ENCODE data around the gene BUD23.

The BUD23 gene

DNA sequence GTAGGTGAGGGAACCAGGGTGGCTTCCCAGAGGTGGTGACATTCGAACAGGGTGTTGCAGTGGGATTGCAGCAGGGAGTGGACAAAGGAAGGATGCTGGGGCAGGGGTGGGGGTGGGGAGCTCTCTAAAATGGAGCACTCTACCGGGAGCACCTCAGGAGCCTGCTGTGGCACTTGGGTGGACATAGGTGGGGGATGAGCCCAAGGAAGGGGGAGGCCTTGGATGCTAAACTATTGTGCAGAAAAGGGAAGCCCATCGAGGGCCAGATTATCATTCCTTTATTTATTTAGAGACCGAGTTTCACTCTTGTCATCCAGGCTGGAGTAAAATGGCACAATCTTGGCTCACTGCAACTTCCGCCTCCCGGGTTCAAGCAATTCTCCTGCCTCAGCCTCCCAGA is 39.4 kb downstream of the BUD23 start:
- DNase-seq (ENCODE audit: low read depth, low spot score): no peak
- ChIA-PET POLR2A (no interaction called here), CTCF (interaction anchor here (1.5 to 8.6 kb wide), 4 partner anchors 55 to 116 kb away, joined by 3 to 219 read pairs (median 4); partner anchors contain the start of gene VPS37D)
- TF ChIP-seq, protein P1, sequence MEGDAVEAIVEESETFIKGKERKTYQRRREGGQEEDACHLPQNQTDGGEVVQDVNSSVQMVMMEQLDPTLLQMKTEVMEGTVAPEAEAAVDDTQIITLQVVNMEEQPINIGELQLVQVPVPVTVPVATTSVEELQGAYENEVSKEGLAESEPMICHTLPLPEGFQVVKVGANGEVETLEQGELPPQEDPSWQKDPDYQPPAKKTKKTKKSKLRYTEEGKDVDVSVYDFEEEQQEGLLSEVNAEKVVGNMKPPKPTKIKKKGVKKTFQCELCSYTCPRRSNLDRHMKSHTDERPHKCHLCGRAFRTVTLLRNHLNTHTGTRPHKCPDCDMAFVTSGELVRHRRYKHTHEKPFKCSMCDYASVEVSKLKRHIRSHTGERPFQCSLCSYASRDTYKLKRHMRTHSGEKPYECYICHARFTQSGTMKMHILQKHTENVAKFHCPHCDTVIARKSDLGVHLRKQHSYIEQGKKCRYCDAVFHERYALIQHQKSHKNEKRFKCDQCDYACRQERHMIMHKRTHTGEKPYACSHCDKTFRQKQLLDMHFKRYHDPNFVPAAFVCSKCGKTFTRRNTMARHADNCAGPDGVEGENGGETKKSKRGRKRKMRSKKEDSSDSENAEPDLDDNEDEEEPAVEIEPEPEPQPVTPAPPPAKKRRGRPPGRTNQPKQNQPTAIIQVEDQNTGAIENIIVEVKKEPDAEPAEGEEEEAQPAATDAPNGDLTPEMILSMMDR (IDR thresholded peaks at IDR 0.05; ENCODE audit: insufficient read depth, low read length, missing control alignments): no peak
- H3K4me3 ChIP-seq (ENCODE audit: low read depth, low read length): no peak overlapping the region

DNA sequence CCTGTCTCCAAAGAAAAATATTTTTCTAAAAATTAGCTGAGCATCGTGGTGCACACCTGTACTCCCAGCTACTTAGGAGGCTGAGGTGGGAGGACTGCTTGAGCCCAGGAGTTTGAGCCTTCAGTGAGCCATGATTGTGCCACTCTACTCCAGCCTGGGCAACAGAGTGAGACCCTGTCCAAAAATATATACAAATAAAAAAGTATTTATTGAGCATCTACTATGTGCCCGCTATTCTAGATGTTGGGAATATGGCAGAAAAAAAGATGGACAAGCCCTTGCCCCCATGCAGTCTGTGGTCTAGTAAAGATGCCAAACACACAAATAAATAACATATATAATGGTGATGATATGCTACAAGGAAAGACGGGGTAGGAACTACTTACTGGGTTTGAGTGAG is 40.4 kb downstream of the BUD23 start:
- no peak overlapping the region for H3K4me3 ChIP-seq (ENCODE audit: low read depth, low read length)
- CTCF ChIA-PET: interaction anchor here (0.6 to 8.6 kb wide), 8 partner anchors 15 to 117 kb away, joined by 3 to 219 read pairs (median 8); partner anchors contain the start of gene VPS37D
- TF ChIP-seq, protein P1 (IDR thresholded peaks at IDR 0.05; ENCODE audit: insufficient read depth, low read length, missing control alignments): no peak
- DNase-seq (ENCODE audit: low read depth, low spot score): no peak
- POLR2A ChIA-PET: no interaction called here

DNA sequence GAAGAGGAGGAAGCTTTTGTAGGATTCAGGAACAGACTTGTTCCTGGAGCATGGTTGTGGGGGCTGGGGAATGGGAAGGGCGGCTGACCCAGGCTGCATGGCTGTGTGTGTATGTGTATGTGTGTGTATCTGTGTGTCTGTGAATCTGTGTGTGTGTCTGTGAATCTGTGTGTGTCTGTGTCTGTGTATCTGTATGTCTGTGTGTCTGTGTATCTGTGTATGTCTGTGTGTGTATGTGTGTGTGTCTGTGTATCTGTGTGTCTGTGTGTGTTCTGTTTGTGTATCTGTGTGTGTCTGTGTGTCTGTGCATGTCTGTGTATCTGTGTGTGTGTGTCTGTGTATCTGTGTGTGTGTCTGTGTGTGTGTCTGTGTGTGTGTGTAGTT is 42.7 kb downstream of the BUD23 start:
- POLR2A ChIA-PET: no interaction called here
- CTCF ChIA-PET: interaction anchor here (0.8 to 8.6 kb wide), 31 partner anchors 10 to 273 kb away, joined by 3 to 219 read pairs (median 5); partner anchors contain the start of genes ABHD11 and VPS37D
- TF ChIP-seq, protein P1 (IDR thresholded peaks at IDR 0.05; ENCODE audit: insufficient read depth, low read length, missing control alignments): no peak
- no peak overlapping the region for H3K4me3 ChIP-seq (ENCODE audit: low read depth, low read length)
- DNase-seq (ENCODE audit: low read depth, low spot score): no peak

DNA sequence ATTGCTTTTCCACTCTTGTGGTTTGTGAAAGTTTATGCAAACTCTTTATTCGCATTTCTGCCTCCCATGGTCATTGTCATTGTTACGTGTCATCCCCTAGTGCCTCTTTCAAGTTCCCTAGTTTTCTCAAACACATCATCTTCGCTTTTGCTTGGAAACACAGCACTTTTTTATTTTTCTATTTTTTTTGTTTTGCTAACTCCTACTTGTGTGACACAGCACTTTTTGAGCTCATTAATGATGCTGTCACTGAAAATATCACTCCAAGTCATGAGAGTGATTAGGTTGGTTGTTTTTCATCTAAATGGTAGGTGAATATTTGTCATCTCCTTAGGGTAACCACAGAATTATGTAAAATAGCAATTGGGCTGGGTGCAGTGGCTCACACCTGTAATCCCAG is 44.6 kb downstream of the BUD23 start:
- TF ChIP-seq, protein P1 (IDR thresholded peaks at IDR 0.05; ENCODE audit: insufficient read depth, low read length, missing control alignments): no peak
- no peak overlapping the region for H3K4me3 ChIP-seq (ENCODE audit: low read depth, low read length)
- ChIA-PET POLR2A (no interaction called here), CTCF (interaction anchor here (0.6 to 16.0 kb wide), 12 partner anchors 8 to 209 kb away, joined by 3 to 231 read pairs (median 4); partner anchors contain the start of gene ABHD11)
- DNase-seq (ENCODE audit: low read depth, low spot score): no peak

DNA sequence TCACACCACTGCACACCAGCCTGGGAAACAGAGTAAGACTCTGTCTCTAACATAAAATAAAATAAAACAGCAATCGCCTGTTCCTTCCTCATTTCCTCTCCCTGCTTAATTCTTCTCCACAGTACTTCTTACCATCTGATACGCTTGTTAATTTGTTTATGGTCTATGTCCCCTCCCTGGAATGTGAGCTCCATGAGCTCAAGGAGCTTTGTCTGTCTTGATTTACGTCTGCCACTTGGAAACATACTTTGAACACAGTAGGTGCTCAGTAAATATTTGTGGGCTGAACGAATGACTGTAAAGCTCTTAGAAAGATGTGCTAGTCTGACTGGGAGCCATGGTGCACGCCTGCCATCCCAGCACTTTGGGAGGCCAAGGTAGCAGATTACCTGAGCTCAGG is 45.2 kb downstream of the BUD23 start:
- no peak for DNase-seq (ENCODE audit: low read depth, low spot score)
- CTCF ChIA-PET: interaction anchor here (0.6 to 16.0 kb wide), 15 partner anchors 8 to 210 kb away, joined by 3 to 231 read pairs (median 4); partner anchors contain the start of gene ABHD11
- TF ChIP-seq, protein P1 (IDR thresholded peaks at IDR 0.05; ENCODE audit: insufficient read depth, low read length, missing control alignments): no peak
- POLR2A ChIA-PET: interaction anchor here (0.7 kb wide), 1 partner anchor 22 kb away, joined by 3 read pairs; no protein-coding TSS in a partner anchor
- no peak overlapping the region for H3K4me3 ChIP-seq (ENCODE audit: low read depth, low read length)

DNA sequence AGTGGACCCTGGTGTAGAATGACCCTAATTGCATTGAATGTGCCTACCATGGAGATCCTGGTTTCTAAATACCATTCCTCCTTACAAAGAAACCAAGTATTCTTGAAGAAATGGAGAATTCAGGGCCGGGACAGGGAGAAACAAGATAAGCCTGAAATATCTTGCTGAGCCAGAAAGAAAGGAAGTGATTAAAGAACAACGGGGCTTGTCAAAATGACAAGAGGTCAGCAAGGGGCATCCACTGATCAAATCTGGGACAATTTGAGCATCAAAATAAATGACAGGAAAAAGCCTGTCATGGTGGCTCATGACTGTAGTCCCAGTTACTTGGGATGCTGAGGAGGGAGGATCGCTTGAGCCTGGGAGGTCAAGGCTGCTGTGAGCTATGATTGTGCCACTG is 47.1 kb downstream of the BUD23 start:
- TF ChIP-seq, protein P1 (IDR thresholded peaks at IDR 0.05; ENCODE audit: insufficient read depth, low read length, missing control alignments): no peak
- CTCF ChIA-PET: interaction anchor here (16.0 kb wide), 1 partner anchor 125 kb away, joined by 231 read pairs; no protein-coding TSS in a partner anchor
- POLR2A ChIA-PET: interaction anchor here (0.6 kb wide), 1 partner anchor 245 kb away, joined by 4 read pairs; no protein-coding TSS in a partner anchor
- DNase-seq (ENCODE audit: low read depth, low spot score): no peak
- no peak overlapping the region for H3K4me3 ChIP-seq (ENCODE audit: low read depth, low read length)
